Measurements from ENCODE around the gene KRT76. TPM values are rescaled to one million over a fixed set of nuclear protein-coding genes. Genes with fewer than 3 reads are reported as not detected.

KRT76 gene
- total and polyA plus RNA-seq, 2 experiments from 2014 or later, result not detected

DNA sequence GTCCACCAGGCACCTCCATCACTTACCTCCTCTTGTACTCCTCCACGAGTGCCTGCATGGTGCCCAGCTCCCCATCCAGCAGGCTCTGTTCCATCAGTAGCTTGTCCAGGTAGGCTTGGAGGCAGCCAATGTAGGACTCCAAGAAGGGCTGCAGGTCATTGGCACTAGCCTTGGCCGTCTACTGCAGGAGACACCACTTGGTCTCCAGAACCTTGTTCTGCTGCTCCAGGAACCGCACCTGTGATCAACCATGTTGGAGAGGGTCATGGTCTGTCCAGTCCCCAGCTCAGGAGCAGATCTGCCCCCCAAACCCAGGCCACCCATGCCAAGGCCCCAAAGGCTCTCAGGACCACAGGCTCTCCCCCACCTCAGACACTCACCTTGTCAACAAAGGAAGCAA, 23.9 kb downstream of the KRT76 start:
- no peaks in the 10 kb centered on the region for H4K20me1 ChIP-seq (replicated peaks; ENCODE audit: insufficient read depth)
- no peaks in the 10 kb centered on the region for H3K27me3 Mint-ChIP-seq (ENCODE audit: insufficient read depth, low read depth, poor library complexity)

More for the DNA sequence above, 23.9 kb downstream of the KRT76 start:
- no peaks in the 10 kb centered on the region for H3K27me3 ChIP-seq (ENCODE audit: insufficient read depth)
- no peak overlapping the region for H3K4me2 ChIP-seq
- H3K9me2 ChIP-seq (ENCODE audit: insufficient read depth), result 0 out of 2 replicates have a peak, but pooled peaks cover 5% of the 10 kb centered on the region
- no peak overlapping the region for H2AFZ ChIP-seq
- no peak overlapping the region for H3K4me3 Mint-ChIP-seq
- no peak overlapping the region for H3K27ac ChIP-seq (ENCODE audit: low read depth)
- ATAC-seq (no peak), DNase-seq (ENCODE audit: low spot score) (no peak)
- H3K36me3 Mint-ChIP-seq (ENCODE audit: low read depth), result no peaks in the 10 kb centered on the region
- H3K4me3 ChIP-seq, result no peak overlapping the region
- H3F3A ChIP-seq (replicated peaks; ENCODE audit: low read depth), result no peaks in the 10 kb centered on the region
- TF ChIP-seq, protein P1, sequence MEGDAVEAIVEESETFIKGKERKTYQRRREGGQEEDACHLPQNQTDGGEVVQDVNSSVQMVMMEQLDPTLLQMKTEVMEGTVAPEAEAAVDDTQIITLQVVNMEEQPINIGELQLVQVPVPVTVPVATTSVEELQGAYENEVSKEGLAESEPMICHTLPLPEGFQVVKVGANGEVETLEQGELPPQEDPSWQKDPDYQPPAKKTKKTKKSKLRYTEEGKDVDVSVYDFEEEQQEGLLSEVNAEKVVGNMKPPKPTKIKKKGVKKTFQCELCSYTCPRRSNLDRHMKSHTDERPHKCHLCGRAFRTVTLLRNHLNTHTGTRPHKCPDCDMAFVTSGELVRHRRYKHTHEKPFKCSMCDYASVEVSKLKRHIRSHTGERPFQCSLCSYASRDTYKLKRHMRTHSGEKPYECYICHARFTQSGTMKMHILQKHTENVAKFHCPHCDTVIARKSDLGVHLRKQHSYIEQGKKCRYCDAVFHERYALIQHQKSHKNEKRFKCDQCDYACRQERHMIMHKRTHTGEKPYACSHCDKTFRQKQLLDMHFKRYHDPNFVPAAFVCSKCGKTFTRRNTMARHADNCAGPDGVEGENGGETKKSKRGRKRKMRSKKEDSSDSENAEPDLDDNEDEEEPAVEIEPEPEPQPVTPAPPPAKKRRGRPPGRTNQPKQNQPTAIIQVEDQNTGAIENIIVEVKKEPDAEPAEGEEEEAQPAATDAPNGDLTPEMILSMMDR (conservative IDR thresholded peaks at IDR 0.05; ENCODE audit: low read depth in 2 of 2), result no peak
- TF ChIP-seq STAT1 (IDR thresholded peaks at IDR 0.05; ENCODE audit: unreplicated experiment), result no peak
- TF ChIP-seq ZNF331 (CRISPR knock-in tag; IDR thresholded peaks at IDR 0.05; ENCODE audit: low read depth), result no peak
- TF ChIP-seq NANOG (IDR thresholded peaks at IDR 0.05; ENCODE audit: borderline replicate concordance), result no peak
- TF ChIP-seq, protein P2, sequence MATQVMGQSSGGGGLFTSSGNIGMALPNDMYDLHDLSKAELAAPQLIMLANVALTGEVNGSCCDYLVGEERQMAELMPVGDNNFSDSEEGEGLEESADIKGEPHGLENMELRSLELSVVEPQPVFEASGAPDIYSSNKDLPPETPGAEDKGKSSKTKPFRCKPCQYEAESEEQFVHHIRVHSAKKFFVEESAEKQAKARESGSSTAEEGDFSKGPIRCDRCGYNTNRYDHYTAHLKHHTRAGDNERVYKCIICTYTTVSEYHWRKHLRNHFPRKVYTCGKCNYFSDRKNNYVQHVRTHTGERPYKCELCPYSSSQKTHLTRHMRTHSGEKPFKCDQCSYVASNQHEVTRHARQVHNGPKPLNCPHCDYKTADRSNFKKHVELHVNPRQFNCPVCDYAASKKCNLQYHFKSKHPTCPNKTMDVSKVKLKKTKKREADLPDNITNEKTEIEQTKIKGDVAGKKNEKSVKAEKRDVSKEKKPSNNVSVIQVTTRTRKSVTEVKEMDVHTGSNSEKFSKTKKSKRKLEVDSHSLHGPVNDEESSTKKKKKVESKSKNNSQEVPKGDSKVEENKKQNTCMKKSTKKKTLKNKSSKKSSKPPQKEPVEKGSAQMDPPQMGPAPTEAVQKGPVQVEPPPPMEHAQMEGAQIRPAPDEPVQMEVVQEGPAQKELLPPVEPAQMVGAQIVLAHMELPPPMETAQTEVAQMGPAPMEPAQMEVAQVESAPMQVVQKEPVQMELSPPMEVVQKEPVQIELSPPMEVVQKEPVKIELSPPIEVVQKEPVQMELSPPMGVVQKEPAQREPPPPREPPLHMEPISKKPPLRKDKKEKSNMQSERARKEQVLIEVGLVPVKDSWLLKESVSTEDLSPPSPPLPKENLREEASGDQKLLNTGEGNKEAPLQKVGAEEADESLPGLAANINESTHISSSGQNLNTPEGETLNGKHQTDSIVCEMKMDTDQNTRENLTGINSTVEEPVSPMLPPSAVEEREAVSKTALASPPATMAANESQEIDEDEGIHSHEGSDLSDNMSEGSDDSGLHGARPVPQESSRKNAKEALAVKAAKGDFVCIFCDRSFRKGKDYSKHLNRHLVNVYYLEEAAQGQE (IDR thresholded peaks at IDR 0.05; ENCODE audit: unreplicated experiment), result no peak
- no peak for TF ChIP-seq CREB1 (CRISPR knock-in tag; IDR thresholded peaks at IDR 0.05; ENCODE audit: low read depth)
- no peak for TF ChIP-seq EZH2phosphoT487 (IDR thresholded peaks at IDR 0.05; ENCODE audit: unreplicated experiment)
- no peak for TF ChIP-seq ZNF114 (CRISPR knock-in tag; IDR thresholded peaks at IDR 0.05)
- TF ChIP-seq, protein P3, sequence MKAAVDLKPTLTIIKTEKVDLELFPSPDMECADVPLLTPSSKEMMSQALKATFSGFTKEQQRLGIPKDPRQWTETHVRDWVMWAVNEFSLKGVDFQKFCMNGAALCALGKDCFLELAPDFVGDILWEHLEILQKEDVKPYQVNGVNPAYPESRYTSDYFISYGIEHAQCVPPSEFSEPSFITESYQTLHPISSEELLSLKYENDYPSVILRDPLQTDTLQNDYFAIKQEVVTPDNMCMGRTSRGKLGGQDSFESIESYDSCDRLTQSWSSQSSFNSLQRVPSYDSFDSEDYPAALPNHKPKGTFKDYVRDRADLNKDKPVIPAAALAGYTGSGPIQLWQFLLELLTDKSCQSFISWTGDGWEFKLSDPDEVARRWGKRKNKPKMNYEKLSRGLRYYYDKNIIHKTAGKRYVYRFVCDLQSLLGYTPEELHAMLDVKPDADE (IDR thresholded peaks at IDR 0.05), result no peak
- TF ChIP-seq, protein P4, sequence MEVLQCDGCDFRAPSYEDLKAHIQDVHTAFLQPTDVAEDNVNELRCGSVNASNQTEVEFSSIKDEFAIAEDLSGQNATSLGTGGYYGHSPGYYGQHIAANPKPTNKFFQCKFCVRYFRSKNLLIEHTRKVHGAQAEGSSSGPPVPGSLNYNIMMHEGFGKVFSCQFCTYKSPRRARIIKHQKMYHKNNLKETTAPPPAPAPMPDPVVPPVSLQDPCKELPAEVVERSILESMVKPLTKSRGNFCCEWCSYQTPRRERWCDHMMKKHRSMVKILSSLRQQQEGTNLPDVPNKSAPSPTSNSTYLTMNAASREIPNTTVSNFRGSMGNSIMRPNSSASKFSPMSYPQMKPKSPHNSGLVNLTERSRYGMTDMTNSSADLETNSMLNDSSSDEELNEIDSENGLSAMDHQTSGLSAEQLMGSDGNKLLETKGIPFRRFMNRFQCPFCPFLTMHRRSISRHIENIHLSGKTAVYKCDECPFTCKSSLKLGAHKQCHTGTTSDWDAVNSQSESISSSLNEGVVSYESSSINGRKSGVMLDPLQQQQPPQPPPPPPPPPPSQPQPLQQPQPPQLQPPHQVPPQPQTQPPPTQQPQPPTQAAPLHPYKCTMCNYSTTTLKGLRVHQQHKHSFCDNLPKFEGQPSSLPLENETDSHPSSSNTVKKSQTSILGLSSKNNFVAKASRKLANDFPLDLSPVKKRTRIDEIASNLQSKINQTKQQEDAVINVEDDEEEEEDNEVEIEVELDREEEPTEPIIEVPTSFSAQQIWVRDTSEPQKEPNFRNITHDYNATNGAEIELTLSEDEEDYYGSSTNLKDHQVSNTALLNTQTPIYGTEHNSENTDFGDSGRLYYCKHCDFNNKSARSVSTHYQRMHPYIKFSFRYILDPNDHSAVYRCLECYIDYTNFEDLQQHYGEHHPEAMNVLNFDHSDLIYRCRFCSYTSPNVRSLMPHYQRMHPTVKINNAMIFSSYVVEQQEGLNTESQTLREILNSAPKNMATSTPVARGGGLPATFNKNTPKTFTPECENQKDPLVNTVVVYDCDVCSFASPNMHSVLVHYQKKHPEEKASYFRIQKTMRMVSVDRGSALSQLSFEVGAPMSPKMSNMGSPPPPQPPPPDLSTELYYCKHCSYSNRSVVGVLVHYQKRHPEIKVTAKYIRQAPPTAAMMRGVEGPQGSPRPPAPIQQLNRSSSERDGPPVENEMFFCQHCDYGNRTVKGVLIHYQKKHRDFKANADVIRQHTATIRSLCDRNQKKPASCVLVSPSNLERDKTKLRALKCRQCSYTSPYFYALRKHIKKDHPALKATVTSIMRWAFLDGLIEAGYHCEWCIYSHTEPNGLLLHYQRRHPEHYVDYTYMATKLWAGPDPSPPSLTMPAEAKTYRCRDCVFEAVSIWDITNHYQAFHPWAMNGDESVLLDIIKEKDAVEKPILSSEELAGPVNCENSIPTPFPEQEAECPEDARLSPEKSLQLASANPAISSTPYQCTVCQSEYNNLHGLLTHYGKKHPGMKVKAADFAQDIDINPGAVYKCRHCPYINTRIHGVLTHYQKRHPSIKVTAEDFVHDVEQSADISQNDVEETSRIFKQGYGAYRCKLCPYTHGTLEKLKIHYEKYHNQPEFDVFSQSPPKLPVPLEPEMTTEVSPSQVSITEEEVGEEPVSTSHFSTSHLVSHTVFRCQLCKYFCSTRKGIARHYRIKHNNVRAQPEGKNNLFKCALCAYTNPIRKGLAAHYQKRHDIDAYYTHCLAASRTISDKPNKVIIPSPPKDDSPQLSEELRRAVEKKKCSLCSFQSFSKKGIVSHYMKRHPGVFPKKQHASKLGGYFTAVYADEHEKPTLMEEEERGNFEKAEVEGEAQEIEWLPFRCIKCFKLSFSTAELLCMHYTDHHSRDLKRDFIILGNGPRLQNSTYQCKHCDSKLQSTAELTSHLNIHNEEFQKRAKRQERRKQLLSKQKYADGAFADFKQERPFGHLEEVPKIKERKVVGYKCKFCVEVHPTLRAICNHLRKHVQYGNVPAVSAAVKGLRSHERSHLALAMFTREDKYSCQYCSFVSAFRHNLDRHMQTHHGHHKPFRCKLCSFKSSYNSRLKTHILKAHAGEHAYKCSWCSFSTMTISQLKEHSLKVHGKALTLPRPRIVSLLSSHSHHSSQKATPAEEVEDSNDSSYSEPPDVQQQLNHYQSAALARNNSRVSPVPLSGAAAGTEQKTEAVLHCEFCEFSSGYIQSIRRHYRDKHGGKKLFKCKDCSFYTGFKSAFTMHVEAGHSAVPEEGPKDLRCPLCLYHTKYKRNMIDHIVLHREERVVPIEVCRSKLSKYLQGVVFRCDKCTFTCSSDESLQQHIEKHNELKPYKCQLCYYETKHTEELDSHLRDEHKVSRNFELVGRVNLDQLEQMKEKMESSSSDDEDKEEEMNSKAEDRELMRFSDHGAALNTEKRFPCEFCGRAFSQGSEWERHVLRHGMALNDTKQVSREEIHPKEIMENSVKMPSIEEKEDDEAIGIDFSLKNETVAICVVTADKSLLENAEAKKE (CRISPR knock-in tag; IDR thresholded peaks at IDR 0.05), result no peak
- TF ChIP-seq EZH2 (IDR thresholded peaks at IDR 0.05; ENCODE audit: low read depth, unreplicated experiment), result no peak
- TF ChIP-seq JUNB (IDR thresholded peaks at IDR 0.05; ENCODE audit: unreplicated experiment), result no peak
- no peak for TF ChIP-seq POLR2AphosphoS5 (IDR thresholded peaks at IDR 0.05; ENCODE audit: low read depth)
- no peaks in the 10 kb centered on the region for H3K36me3 ChIP-seq (ENCODE audit: insufficient read depth)
- H3K79me2 ChIP-seq (replicated peaks; ENCODE audit: insufficient read depth), result no peaks in the 10 kb centered on the region
- H3K4me1 Mint-ChIP-seq, result no peaks in the 10 kb centered on the region
- no peaks in the 10 kb centered on the region for H3K4me1 ChIP-seq (ENCODE audit: insufficient read depth)
- H3K9me3 Mint-ChIP-seq, result no peaks in the 10 kb centered on the region
- no peak overlapping the region for H3K27ac Mint-ChIP-seq

Measured in GM23338 (cell line).